CD14-positive monocyte (primary cell): ENCODE measurements around the gene PAGE2. TPM values are rescaled to one million over a fixed set of nuclear protein-coding genes. Genes with fewer than 3 reads are reported as not detected.

Experiments used
- DNase-seq, 3 donors: peaks; one replicate each; pipeline ENCODE4 v3.0.0-alpha.2; 2011 to 2022
- H2AFZ ChIP-seq: 2 replicates; pipeline ENCODE4 v1.6.0; 2012; ENCODE audit warnings: mild to moderate bottlenecking, low read depth, low read length, inconsistent platforms; ENCODE audit not compliant: insufficient read depth, poor library complexity, severe bottlenecking
- H3K27ac ChIP-seq, 2 donors: 1 replicate in 1 of 2; 2 replicates in 1 of 2; pipeline ENCODE4 v1.5.1; 2012 to 2013; ENCODE audit warnings: low read length in 2 of 2, control low read depth in 1 of 2, inconsistent platforms in 1 of 2, low read depth in 1 of 2, mild to moderate bottlenecking in 1 of 2
- H3K27me3 ChIP-seq, 2 donors: one replicate each; pipeline versions ENCODE4 v1.6.0 to v1.6.1; 2011 to 2013; ENCODE audit warnings: low read length in 2 of 2; ENCODE audit not compliant: control insufficient read depth in 2 of 2, insufficient read depth in 2 of 2
- H3K36me3 ChIP-seq, 2 donors: replicated peaks in 1 of 2; 1 replicate in 1 of 2; 2 replicates in 1 of 2; pipeline versions ENCODE4 v1.5.1 to v1.6.1; 2012 to 2013; ENCODE audit warnings: low read length in 2 of 2, control low read depth in 1 of 2, inconsistent platforms in 1 of 2, mild to moderate bottlenecking in 1 of 2; ENCODE audit not compliant: insufficient read depth in 2 of 2, control insufficient read depth in 1 of 2
- H3K4me1 ChIP-seq, 2 donors: 1 replicate in 1 of 2; 2 replicates in 1 of 2; pipeline versions ENCODE4 v1.5.1 to v1.6.1; 2012 to 2013; ENCODE audit warnings: low read length in 2 of 2, control low read depth in 1 of 2, inconsistent platforms in 1 of 2, mild to moderate bottlenecking in 1 of 2, moderate library complexity in 1 of 2; ENCODE audit not compliant: insufficient read depth in 2 of 2, control insufficient read depth in 1 of 2
- H3K4me2 ChIP-seq: replicated peaks from 2 replicates; pipeline ENCODE3; 2012; ENCODE audit warnings: low read length, moderate library complexity, mild to moderate bottlenecking; ENCODE audit not compliant: poor library complexity, severe bottlenecking; ENCODE audit errors: extremely low read depth
- H3K4me3 ChIP-seq, 3 experiments: fragments of 200-600 bp in 1 of 3; sonication (generic) in 1 of 3; replicated peaks in 1 of 3; 1 replicate in 2 of 3; 2 replicates in 1 of 3; pipeline ENCODE4 v1.5.1; 2011 to 2013; ENCODE audit warnings: low read length in 3 of 3, mild to moderate bottlenecking in 3 of 3, control low read depth in 2 of 3, low read depth in 2 of 3, inconsistent platforms in 1 of 3, moderate library complexity in 1 of 3
- H3K79me2 ChIP-seq: 2 replicates; pipeline ENCODE4 v1.6.0; 2012; ENCODE audit warnings: mild to moderate bottlenecking, control low read depth, inconsistent platforms, low read length, moderate library complexity; ENCODE audit not compliant: insufficient read depth
- H3K9ac ChIP-seq: 2 replicates; pipeline ENCODE4 v1.6.0; 2017; ENCODE audit warnings: low read length, mild to moderate bottlenecking; ENCODE audit not compliant: insufficient read depth, poor library complexity, severe bottlenecking
- H3K9me3 ChIP-seq, 2 donors: replicated peaks in 1 of 2; 1 replicate in 1 of 2; 2 replicates in 1 of 2; pipeline versions ENCODE4 v1.5.1 to v1.6.1; 2012 to 2013; ENCODE audit warnings: low read length in 2 of 2, control low read depth in 1 of 2; ENCODE audit not compliant: control insufficient read depth in 1 of 2, insufficient read depth in 1 of 2
- H4K20me1 ChIP-seq: 2 replicates; pipeline ENCODE4 v1.6.0; 2012; ENCODE audit warnings: mild to moderate bottlenecking, low read length, control low read depth, moderate library complexity; ENCODE audit not compliant: insufficient read depth
- H3K27ac Mint-ChIP-seq, 7 donors: one replicate each; pipeline ENCODE4 v1.8.0; 2020; ENCODE audit warnings: mild to moderate bottlenecking in 7 of 7, mixed read lengths in 7 of 7, moderate library complexity in 6 of 7, inconsistent platforms in 2 of 7
- H3K27me3 Mint-ChIP-seq, 3 donors: one replicate each; pipeline ENCODE4 v1.8.0; 2021 to 2022; ENCODE audit warnings: low read depth in 3 of 3, mild to moderate bottlenecking in 3 of 3, mixed read lengths in 3 of 3, moderate library complexity in 3 of 3, inconsistent platforms in 1 of 3
- H3K36me3 Mint-ChIP-seq, 2 donors: one replicate each; pipeline ENCODE4 v1.8.0; 2020; ENCODE audit warnings: mixed read lengths in 2 of 2, inconsistent platforms in 1 of 2, mild to moderate bottlenecking in 1 of 2
- H3K4me1 Mint-ChIP-seq: one replicate; pipeline ENCODE4 v1.8.0; 2020; ENCODE audit warnings: mild to moderate bottlenecking, mixed read lengths
- H3K4me3 Mint-ChIP-seq, 2 donors: one replicate each; pipeline ENCODE4 v1.8.0; 2020; ENCODE audit warnings: mild to moderate bottlenecking in 2 of 2, mixed read lengths in 2 of 2, moderate library complexity in 1 of 2
- H3K9me3 Mint-ChIP-seq, 7 donors: one replicate each; pipeline ENCODE4 v1.8.0; 2020 to 2022; ENCODE audit warnings: mixed read lengths in 7 of 7, mild to moderate bottlenecking in 6 of 7, moderate library complexity in 6 of 7, inconsistent platforms in 2 of 7
- WGBS: methylation state at CpG from one replicate; pipeline ENCODE4 v1.1.5; 2013; ENCODE audit warnings: missing lambda C conversion rate; ENCODE audit not compliant: insufficient coverage; 5-methylcytosine and 5-hydroxymethylcytosine counted together
- intact Hi-C, 2 donors: fragments of 100-400 bp; cut with micrococcal nuclease; formaldehyde crosslinking; loops; one replicate each; pipeline versions ENCODE4 v1.15.0 to v1.15.1; 2023
- polyA plus RNA-seq, 3 donors: library from polyadenylated mRNA; depleted of rRNA in 1 of 3; unstranded in 2 of 3; stranded (reverse) in 1 of 3; fragments of 300-500 nt in 2 of 3; fragments of >200 nt in 1 of 3; fragmentation: Illumina TruSeq in 2 of 3; gene quantifications; 1 replicate in 2 of 3; 2 replicates in 1 of 3; pipeline ENCODE4 v1.2.3, GENCODE V29; 2012 to 2021
- TF ChIP-seq, protein P1 (sequence below): fragments of 200-600 bp; IDR thresholded peaks from one replicate; pipeline ENCODE4 v1.8.0; 2022; ENCODE audit warnings: antibody characterized with exemption, mild to moderate bottlenecking

The PAGE2 gene
- polyA plus RNA-seq, 3 donors, result not detected

DNA sequence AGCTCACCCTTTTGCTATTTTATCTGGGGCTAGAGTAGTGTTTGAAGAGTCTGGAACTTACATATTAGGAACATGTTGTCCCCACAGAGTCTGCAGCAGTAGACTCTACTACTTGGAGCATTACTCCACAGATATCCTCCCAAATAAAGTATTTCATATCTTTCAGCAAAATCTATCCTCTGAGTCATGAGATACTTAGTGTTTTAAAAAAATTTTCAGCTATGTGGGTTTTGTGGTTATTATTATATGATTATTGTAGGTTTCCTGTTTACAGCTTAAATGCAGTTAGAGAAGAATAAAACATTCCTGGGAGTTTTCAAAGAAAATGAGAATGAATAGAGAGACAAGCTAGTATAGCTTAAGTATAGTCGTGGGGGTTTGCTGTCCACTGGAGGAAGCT, 30.9 kb downstream of the PAGE2 start:
- H3K4me2 ChIP-seq, result no peak overlapping the region
- H3K9me3 ChIP-seq, result no peaks in the 10 kb centered on the region
- H3K4me1 Mint-ChIP-seq, result no peaks in the 10 kb centered on the region
- WGBS, result no CpG with 5 or more reads among the region's 1 CpG
- no peaks in the 10 kb centered on the region for H3K4me1 ChIP-seq
- H4K20me1 ChIP-seq, result no peaks in the 10 kb centered on the region
- H3K4me3 Mint-ChIP-seq, result no peak overlapping the region
- H3K79me2 ChIP-seq, result no peaks in the 10 kb centered on the region
- H3K27me3 Mint-ChIP-seq, result peaks cover 2 to 7% (median 6%) of the 10 kb centered on the region in 3 donors
- intact Hi-C loops, result no loop called here
- no peak overlapping the region for H3K27ac ChIP-seq
- TF ChIP-seq, protein P1, sequence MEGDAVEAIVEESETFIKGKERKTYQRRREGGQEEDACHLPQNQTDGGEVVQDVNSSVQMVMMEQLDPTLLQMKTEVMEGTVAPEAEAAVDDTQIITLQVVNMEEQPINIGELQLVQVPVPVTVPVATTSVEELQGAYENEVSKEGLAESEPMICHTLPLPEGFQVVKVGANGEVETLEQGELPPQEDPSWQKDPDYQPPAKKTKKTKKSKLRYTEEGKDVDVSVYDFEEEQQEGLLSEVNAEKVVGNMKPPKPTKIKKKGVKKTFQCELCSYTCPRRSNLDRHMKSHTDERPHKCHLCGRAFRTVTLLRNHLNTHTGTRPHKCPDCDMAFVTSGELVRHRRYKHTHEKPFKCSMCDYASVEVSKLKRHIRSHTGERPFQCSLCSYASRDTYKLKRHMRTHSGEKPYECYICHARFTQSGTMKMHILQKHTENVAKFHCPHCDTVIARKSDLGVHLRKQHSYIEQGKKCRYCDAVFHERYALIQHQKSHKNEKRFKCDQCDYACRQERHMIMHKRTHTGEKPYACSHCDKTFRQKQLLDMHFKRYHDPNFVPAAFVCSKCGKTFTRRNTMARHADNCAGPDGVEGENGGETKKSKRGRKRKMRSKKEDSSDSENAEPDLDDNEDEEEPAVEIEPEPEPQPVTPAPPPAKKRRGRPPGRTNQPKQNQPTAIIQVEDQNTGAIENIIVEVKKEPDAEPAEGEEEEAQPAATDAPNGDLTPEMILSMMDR, result no peak
- peaks cover 0 to 3% (median 0%) of the 10 kb centered on the region in 7 donors for H3K9me3 Mint-ChIP-seq
- no peak for DNase-seq
- peaks cover 0 to 2% of the 10 kb centered on the region in 2 donors for H3K27me3 ChIP-seq
- H3K27ac Mint-ChIP-seq, result no peak overlapping the region
- H3K4me3 ChIP-seq, result no peak overlapping the region
- no peaks in the 10 kb centered on the region for H3K36me3 ChIP-seq
- H2AFZ ChIP-seq, result no peak overlapping the region
- H3K36me3 Mint-ChIP-seq, result no peaks in the 10 kb centered on the region
- no peak overlapping the region for H3K9ac ChIP-seq

DNA sequence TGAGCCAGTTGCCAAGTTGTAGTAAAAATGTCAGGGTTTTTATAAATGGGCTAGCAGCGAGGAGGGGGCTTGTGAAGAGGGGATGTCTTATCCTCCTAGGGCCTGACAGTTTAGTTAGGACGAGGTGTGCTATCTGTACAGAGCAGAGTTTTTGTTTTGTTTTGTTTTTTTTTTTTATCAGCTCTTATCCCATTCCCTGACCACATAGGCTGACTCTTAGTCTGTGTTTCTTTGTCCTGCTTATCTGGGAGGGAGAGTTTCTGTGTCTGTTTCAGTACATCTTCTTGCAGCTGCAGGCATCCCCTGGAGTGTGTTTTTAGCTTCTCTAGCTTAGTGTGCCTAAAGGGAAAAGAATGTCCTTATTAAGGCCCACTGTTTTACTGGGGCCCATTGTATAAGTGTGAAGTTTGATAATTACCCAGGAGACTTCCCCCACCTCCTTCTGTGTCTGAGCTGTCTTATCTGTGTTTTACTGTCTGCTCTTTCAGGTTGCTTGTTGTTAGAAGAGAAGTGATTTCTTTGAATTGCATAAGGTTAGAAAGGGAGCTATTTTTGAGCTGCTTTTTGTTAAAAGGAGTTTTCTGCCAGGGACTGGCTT, 32.0 kb downstream of the PAGE2 start:
- Histone ChIP-seq H3K27ac (no peak overlapping the region), H3K4me3 (no peak overlapping the region), H3K79me2 (no peaks in the 10 kb centered on the region), H3K9me3 (no peaks in the 10 kb centered on the region), H3K4me1 (no peaks in the 10 kb centered on the region), H3K9ac (no peak overlapping the region), H3K36me3 (no peaks in the 10 kb centered on the region), H3K27me3 (peaks cover 0 to 2% of the 10 kb centered on the region in 2 donors), H2AFZ (no peak overlapping the region), H3K4me2 (no peak overlapping the region), H4K20me1 (no peaks in the 10 kb centered on the region)
- H3K27me3 Mint-ChIP-seq, result peaks cover 2 to 6% (median 3%) of the 10 kb centered on the region in 3 donors
- TF ChIP-seq, protein P1, result no peak
- H3K9me3 Mint-ChIP-seq, result peaks cover 0 to 3% (median 0%) of the 10 kb centered on the region in 7 donors
- peaks cover 3% of the 10 kb centered on the region for H3K4me1 Mint-ChIP-seq
- intact Hi-C loops, result no loop called here
- DNase-seq, result no peak
- no CpG with 5 or more reads among the region's 2 CpGs for WGBS
- no peak overlapping the region for H3K4me3 Mint-ChIP-seq
- H3K27ac Mint-ChIP-seq, result no peak overlapping the region
- H3K36me3 Mint-ChIP-seq, result no peaks in the 10 kb centered on the region
